ENCODE measurements around the gene MYO18B.

The MYO18B gene

GRCh38 chr22:25852223-25852622 lies 110.2 kb downstream of the MYO18B start:
- DNase-seq (ENCODE audit: low read depth) = no peak

DNA sequence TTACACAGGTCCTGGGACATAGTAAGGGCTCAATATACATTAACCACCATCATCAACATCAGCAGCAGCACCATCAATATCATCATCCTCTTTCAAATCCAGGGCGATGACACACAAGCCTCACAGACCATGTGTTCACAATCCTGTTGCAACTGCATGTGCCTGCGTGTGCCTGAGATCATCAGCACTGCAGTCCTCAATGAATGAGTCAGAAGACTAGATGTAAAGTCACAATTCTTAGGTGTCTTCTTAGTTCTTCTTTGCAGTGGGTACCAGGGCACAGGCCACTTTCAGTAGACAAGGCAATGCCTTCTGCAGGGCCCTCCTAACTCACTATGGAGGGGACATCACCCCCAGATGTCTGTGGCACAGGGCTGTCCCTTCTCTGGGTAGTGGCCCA lies 111.1 kb downstream of the MYO18B start:
- DNase-seq (ENCODE audit: low read depth) = no peak

GRCh38 chr22:25853501-25854284 lies 111.7 kb downstream of the MYO18B start:
- DNase-seq (ENCODE audit: low read depth) = no peak

- no peak for DNase-seq (ENCODE audit: low read depth)
Observed at GRCh38 chr22:25869771-25870170, 127.8 kb downstream of the MYO18B start.

DNA sequence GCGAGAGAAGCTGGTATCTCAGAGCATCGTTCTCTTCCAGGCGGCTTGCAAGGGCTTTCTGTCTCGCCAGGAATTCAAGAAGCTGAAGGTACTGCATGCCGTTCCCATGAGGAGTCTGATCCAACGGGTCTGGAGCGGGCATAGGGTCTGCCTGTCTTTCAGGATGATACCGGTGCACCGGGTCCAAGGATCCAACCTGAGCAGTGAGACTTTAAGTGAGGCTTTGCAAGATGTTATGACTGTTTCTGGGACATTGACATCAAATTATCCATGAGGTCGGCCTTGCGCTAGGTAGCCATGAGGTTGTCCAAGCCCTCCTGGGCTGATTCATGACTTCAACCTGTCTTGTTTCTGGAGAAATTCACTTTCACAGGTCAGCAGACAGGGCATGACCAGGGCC lies 132.3 kb downstream of the MYO18B start:
- DNase-seq (ENCODE audit: low read depth) = no peak

DNA sequence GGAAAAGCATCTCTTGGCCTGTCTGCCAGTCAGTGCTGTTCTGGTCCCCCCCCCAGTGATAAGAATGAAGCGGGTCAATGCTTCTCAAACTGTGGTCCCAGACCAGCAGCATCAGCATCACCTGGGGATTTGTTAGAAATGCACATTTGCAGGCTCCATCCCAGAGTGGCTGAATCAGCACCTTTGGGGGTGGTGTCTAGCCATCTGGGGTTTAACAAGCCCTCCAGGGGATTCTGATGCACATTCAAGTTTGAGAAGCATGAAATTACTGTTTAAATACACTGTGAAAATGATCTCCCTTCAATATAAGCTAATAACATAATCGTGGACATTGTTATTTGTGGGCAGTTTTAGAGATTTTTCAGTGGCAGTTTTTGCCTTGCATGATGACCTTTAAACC lies 133.5 kb downstream of the MYO18B start:
- DNase-seq (ENCODE audit: low read depth) = no peak

GRCh38 chr22:25876871-25877270 lies 134.9 kb downstream of the MYO18B start:
- DNase-seq (ENCODE audit: low read depth) = no peak

DNA sequence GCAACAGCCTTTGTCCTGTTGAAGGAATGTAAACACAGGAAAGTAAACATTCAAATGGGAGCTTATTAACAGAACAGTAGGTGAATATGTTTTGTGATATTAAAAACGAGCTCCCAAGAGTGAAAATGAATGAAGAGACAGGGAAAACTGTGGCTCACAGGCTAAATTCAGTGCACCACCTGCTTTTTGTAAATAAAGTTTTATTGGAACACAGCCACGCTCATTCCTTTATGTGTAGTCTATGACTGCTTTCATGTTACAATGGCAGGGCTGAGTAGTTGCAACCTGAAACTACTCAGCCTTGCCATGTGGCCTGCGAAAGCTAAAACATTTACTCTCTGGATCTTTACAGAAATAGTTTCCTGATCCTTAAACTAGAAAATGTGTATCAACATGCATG lies 136.9 kb downstream of the MYO18B start:
- no peak for DNase-seq (ENCODE audit: low read depth)

- DNase-seq (ENCODE audit: low read depth) = no peak
Observed at GRCh38 chr22:25880524-25880923, 138.5 kb downstream of the MYO18B start.

- DNase-seq (ENCODE audit: low read depth) = no peak
Observed at GRCh38 chr22:25881210-25881755, 139.3 kb downstream of the MYO18B start.

GRCh38 chr22:25882360-25882759 lies 140.4 kb downstream of the MYO18B start:
- DNase-seq (ENCODE audit: low read depth) = no peak

GRCh38 chr22:25883482-25884033 lies 141.6 kb downstream of the MYO18B start:
- DNase-seq (ENCODE audit: low read depth) = no peak

DNA sequence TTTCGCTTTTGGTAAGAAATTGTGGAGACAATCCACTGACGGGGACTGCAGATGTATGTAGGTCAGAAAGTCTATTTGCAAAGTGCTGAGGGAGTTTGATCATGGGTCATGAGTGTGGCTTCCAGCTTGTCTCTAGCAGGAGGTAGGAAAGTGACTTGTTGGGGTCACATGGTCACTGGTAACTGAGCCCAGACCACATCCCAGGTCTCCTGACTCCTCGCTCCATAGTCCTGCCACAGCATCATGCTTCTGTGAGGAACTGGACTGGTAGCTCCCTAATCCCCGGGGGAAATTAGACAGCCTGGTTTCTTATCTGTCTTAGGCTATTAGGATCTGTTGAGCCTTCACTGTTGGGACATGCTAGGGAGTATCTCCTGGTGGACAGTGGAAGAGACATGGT lies 142.1 kb downstream of the MYO18B start:
- no peak for DNase-seq (ENCODE audit: low read depth)

DNA sequence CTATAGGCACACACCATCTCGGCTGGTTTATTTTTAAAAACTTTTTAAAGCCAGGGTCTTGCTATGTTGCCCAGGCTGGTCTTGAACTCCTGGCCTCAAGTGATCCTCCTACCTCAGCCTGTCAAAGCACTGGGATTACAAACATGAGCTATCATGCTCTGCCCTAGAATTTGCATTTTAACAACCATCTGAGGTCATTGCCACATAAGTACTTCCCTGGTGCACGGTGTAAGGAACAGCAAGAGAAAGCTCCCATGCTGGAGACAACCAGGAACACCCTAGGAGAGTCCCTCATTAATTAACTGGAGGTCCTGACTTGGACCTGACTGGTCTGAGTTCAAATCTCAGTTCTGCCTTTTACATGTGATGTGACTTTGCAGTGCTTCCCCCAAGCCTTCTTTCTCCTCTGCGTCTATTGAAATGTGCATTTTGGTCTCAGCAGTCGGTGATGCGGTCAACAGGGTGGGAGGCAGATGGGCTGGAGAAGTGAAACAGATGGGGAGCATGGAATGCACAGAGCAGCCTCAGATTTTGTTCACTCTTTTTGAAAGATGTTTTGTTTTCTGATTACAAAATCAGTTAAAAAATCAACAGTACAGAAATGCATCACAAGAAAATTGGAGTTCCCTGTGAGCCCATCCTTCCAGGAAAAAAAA lies 146.5 kb downstream of the MYO18B start:
- DNase-seq (ENCODE audit: low read depth) = no peak

GRCh38 chr22:25890651-25891050 lies 148.7 kb downstream of the MYO18B start:
- no peak for DNase-seq (ENCODE audit: low read depth)

- DNase-seq (ENCODE audit: low read depth) = no peak
Observed at GRCh38 chr22:25892678-25893077, 150.7 kb downstream of the MYO18B start.

DNA sequence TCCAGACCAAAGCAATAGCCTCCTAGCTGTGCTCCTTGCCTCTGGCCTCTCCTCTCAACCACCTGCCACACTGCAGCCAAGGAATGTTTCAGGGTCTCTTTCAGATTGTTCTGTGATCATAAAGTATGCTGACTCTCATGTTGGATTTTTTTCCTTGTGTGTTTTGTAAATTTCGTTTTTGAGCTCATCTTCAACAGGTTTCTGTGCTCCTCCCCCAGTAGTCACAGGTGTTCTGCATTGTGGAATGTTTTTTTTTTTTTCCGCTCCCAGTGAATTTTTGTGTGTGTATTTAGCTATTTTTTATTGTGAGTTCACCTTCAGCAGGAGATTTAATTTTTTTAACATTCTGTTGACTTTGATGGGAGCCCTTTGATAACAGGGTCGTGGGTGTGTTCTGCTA lies 153.7 kb downstream of the MYO18B start:
- no peak for DNase-seq (ENCODE audit: low read depth)

DNA sequence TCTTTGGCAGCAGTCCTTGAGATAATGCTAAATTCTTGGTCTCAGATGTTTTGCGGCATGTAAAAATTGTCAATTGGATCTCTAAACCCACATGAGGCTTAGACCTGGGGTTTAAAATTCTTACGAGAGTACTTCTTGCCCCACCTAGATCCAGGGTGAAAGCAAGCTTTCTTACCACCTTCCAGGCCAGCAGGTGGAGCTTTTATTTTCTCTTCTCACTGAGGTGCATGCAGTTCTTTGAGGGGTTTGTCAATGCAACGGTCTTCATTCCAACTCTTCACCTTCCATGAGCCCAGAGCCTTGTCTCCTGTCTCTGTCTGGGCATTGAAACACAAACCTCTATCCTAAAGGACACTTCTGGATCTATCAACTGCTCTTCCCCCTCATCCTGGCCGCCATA lies 154.1 kb downstream of the MYO18B start:
- DNase-seq (ENCODE audit: low read depth) = no peak

- DNase-seq (ENCODE audit: low read depth) = no peak
Observed at GRCh38 chr22:25896592-25896991, 154.6 kb downstream of the MYO18B start.

DNA sequence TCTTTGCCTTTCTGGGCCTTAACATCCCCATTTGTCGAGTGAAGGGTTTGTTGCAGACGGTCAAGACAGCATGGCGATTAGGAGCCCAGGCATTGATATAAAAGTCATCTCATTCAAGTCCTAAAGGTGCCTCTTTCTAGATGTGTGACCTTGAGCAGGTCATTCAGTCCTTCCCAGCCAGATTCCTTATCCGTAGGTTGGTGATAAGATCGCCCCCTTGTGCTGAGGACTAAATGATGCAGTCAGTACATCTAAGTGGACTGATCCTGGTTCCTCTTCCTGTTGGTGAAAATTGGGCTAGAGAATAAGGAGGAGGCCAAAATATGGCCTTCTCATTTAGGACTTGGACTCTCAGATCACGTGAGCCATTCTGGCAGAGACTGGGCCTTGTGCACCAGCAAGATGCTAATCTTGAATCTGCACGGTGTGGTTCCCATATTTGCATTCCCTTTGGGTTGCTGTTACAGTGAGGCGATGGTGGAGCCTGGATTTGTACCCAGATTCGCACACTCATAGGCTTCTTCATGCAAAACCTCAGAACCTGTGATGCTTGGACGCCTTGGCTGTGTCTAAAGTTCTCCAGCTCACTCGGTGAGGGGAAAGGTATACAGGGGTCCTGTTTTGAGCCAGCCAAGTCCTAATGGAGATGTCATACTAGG lies 156.8 kb downstream of the MYO18B start:
- DNase-seq (ENCODE audit: low read depth) = no peak

DNA sequence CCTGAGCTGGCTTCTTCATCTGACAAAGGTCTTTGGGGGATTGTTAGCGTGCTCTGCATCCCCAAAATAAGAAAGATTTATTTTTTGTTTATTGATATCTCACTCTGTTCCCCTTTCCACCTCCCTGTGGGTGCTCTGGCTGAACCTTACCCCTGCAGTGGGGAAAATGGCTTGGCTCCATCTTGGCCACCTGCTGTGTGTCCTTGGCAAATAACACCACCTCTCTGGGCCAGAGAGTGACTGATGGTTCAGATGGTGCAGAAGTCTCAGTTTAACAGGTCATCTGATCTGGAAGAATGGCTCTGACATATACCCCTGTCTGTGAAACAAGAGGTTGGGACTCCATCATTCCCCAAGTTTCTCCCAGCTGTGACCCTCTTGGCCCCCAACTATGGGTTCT lies 157.6 kb downstream of the MYO18B start:
- no peak for DNase-seq (ENCODE audit: low read depth)

- DNase-seq (ENCODE audit: low read depth) = no peak
Observed at GRCh38 chr22:25900390-25900789, 158.4 kb downstream of the MYO18B start.

DNA sequence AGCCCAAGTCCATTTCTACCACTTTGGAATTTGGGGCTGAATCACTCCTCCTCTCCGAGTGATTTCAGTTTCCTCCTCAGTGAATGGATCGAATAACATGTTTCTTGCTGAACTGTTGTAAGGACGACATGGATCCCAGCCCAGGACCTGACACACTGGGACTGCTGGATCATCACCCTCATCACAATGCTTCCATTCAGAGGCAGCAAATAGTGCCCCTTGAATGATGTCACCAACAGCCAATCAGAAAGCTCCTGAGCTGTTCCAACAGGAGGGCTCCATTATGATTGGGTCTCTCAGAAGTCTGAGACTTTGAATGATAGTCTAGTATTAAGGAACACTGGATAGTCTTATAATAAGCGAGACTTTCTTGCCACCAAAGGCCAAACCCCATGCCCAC lies 158.9 kb downstream of the MYO18B start:
- DNase-seq (ENCODE audit: low read depth) = no peak
